Non-pigmented ciliary epithelial cell (primary cell): ENCODE results near the gene DCUN1D3.
A peak's percentile ranks its signal among the peaks of the same experiment; 100 is the strongest.
"Not testable (repeated sequence)": the region's sequence is repeated elsewhere in the genome, so short reads cannot be mapped to it uniquely, and the experiment has no call there.

ENCODE experiments used
- DNase-seq: peaks from one replicate; pipeline ENCODE4 v3.0.0-alpha.2; 2010; ENCODE audit warnings: low read depth

The DCUN1D3 gene

GRCh38 chr16:20862162-20862960, 37.8 kb downstream of the DCUN1D3 start:
- DNase-seq, result no peak

- DNase-seq, result not testable (repeated sequence)
Observed at GRCh38 chr16:20860995-20861394, 39.2 kb downstream of the DCUN1D3 start.

GRCh38 chr16:20860361-20860760, 39.8 kb downstream of the DCUN1D3 start:
- DNase-seq, result no peak

GRCh38 chr16:20859699-20860098, 40.5 kb downstream of the DCUN1D3 start:
- DNase-seq, result no peak

- DNase-seq, result no peak
Observed at GRCh38 chr16:20859229-20859628, 40.9 kb downstream of the DCUN1D3 start.

- DNase-seq, result no peak
Observed at GRCh38 chr16:20857281-20857680, 42.9 kb downstream of the DCUN1D3 start.

GRCh38 chr16:20854963-20855362, 45.2 kb downstream of the DCUN1D3 start:
- DNase-seq, result no peak

- no peak for DNase-seq
Observed at GRCh38 chr16:20853981-20854620, 46.1 kb downstream of the DCUN1D3 start.

- DNase-seq, result no peak
Observed at GRCh38 chr16:20853143-20853542, 47.0 kb downstream of the DCUN1D3 start.

- DNase-seq, result peak; percentile 81
Observed at GRCh38 chr16:20851601-20852000, 48.6 kb downstream of the DCUN1D3 start.

- no peak for DNase-seq
Observed at GRCh38 chr16:20850981-20851380, 49.2 kb downstream of the DCUN1D3 start.

- no peak for DNase-seq
Observed at GRCh38 chr16:20849589-20850390, 50.4 kb downstream of the DCUN1D3 start.

- no peak for DNase-seq
Observed at GRCh38 chr16:20847550-20847949, 52.6 kb downstream of the DCUN1D3 start.

GRCh38 chr16:20846551-20846950, 53.6 kb downstream of the DCUN1D3 start:
- DNase-seq, result no peak

GRCh38 chr16:20846030-20846429, 54.1 kb downstream of the DCUN1D3 start:
- no peak for DNase-seq

GRCh38 chr16:20844588-20844987, 55.6 kb downstream of the DCUN1D3 start:
- no peak for DNase-seq

- DNase-seq, result no peak
Observed at GRCh38 chr16:20844054-20844453, 56.1 kb downstream of the DCUN1D3 start.

- no peak for DNase-seq
Observed at GRCh38 chr16:20839504-20839903, 60.7 kb downstream of the DCUN1D3 start.

GRCh38 chr16:20838240-20838639, 61.9 kb downstream of the DCUN1D3 start:
- no peak for DNase-seq

GRCh38 chr16:20833086-20833485, 67.1 kb downstream of the DCUN1D3 start:
- no peak for DNase-seq

GRCh38 chr16:20830372-20830771, 69.8 kb downstream of the DCUN1D3 start:
- no peak for DNase-seq

GRCh38 chr16:20829536-20829935, 70.6 kb downstream of the DCUN1D3 start:
- no peak for DNase-seq

- no peak for DNase-seq
Observed at GRCh38 chr16:20826039-20826566, 74.1 kb downstream of the DCUN1D3 start.
